ENCODE results near the gene GUCY1A1.

The GUCY1A1 gene

GRCh38 chr4:155781249-155781831, 114.7 kb downstream of the GUCY1A1 start:
- no peak for DNase-seq
